Measurements from ENCODE around the gene MTCL1. TPM values are rescaled to one million over a fixed set of nuclear protein-coding genes. Genes with fewer than 3 reads are reported as not detected.

The MTCL1 gene
- total and polyA plus RNA-seq, 8 donors = 7.1 to 16.0 (median 11.9) TPM

- ATAC-seq (no peak), DNase-seq (no peak)
- Histone ChIP-seq H3K4me1 (no peaks in the 10 kb centered on the region), H3K9me3 (no peaks in the 10 kb centered on the region), H3K36me3 (no peaks in the 10 kb centered on the region), H3K27me3 (no peaks in the 10 kb centered on the region), H3K4me3 (no peak overlapping the region), H3K27ac (no peak overlapping the region)
- intact Hi-C loops (cut with DNase I) = no loop called here
- TF ChIP-seq, protein P1, sequence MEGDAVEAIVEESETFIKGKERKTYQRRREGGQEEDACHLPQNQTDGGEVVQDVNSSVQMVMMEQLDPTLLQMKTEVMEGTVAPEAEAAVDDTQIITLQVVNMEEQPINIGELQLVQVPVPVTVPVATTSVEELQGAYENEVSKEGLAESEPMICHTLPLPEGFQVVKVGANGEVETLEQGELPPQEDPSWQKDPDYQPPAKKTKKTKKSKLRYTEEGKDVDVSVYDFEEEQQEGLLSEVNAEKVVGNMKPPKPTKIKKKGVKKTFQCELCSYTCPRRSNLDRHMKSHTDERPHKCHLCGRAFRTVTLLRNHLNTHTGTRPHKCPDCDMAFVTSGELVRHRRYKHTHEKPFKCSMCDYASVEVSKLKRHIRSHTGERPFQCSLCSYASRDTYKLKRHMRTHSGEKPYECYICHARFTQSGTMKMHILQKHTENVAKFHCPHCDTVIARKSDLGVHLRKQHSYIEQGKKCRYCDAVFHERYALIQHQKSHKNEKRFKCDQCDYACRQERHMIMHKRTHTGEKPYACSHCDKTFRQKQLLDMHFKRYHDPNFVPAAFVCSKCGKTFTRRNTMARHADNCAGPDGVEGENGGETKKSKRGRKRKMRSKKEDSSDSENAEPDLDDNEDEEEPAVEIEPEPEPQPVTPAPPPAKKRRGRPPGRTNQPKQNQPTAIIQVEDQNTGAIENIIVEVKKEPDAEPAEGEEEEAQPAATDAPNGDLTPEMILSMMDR (IDR thresholded peaks at IDR 0.05) = no peak
Measured at GRCh38 chr18:8777846-8778245, 72.5 kb downstream of the MTCL1 start.

DNA sequence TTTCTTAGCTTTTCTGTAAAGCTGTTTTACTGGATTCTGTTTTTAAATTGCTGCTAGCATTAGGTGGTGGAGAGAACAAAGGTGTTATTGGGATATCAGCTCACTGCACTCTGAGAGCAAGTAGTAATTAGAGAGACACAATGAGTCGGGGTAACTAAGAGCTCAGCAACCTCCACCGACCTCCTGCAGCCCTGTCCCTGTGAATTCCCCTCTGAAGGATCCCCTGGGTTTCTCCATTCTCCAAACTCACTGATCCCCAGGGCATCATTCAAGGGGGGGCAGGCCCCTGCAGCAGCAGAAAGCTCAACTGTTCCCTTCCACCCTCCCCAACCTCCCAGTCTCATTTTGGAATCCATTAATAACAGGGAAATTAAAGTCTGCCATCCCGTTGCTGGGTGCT, 73.0 kb downstream of the MTCL1 start:
- Histone ChIP-seq H3K4me1 (no peaks in the 10 kb centered on the region), H3K27me3 (no peaks in the 10 kb centered on the region), H3K36me3 (no peaks in the 10 kb centered on the region), H3K4me3 (no peak overlapping the region), H3K9me3 (no peaks in the 10 kb centered on the region), H3K27ac (no peak overlapping the region)
- intact Hi-C loops (cut with DNase I) = no loop called here
- TF ChIP-seq, protein P1 (IDR thresholded peaks at IDR 0.05) = no peak
- no peak for DNase-seq
- no peak for ATAC-seq

GRCh38 chr18:8778824-8779223, 73.5 kb downstream of the MTCL1 start:
- H3K27me3 ChIP-seq = no peaks in the 10 kb centered on the region
- no peaks in the 10 kb centered on the region for H3K4me1 ChIP-seq
- TF ChIP-seq, protein P1 (IDR thresholded peaks at IDR 0.05) = no peak
- intact Hi-C loops (cut with DNase I) = no loop called here
- H3K4me3 ChIP-seq = no peak overlapping the region
- H3K27ac ChIP-seq = no peak overlapping the region
- H3K9me3 ChIP-seq = no peaks in the 10 kb centered on the region
- no peaks in the 10 kb centered on the region for H3K36me3 ChIP-seq
- ATAC-seq = no peak
- DNase-seq = no peak

DNA sequence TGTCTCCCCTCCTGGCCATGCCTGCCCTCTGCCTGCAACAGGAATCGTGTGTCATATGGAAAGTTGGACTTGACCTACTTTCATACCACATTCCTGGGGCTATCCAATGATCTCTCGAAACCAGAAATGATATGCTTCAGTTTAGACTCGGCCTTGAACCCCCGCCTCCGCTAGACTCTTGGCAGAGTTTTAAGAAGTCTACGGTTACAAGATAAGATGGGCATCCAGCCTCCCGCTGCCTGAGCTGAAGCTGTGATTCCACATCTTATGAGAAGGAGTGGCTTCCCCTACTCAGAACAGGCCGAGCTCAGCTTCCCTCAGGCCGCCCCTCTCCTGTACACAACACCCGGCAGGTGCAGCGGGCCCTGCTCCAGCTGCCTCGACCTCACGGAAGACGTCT, 73.9 kb downstream of the MTCL1 start:
- no peak overlapping the region for H3K4me3 ChIP-seq
- TF ChIP-seq, protein P1 (IDR thresholded peaks at IDR 0.05) = no peak
- no peaks in the 10 kb centered on the region for H3K9me3 ChIP-seq
- no peak for ATAC-seq
- intact Hi-C loops (cut with DNase I) = no loop called here
- no peaks in the 10 kb centered on the region for H3K4me1 ChIP-seq
- DNase-seq = no peak
- no peaks in the 10 kb centered on the region for H3K27me3 ChIP-seq
- H3K27ac ChIP-seq = no peak overlapping the region
- no peaks in the 10 kb centered on the region for H3K36me3 ChIP-seq

- intact Hi-C loops (cut with DNase I) = no loop called here
- Histone ChIP-seq H3K27me3 (no peaks in the 10 kb centered on the region), H3K36me3 (no peaks in the 10 kb centered on the region), H3K27ac (no peak overlapping the region), H3K4me1 (no peaks in the 10 kb centered on the region), H3K9me3 (no peaks in the 10 kb centered on the region), H3K4me3 (no peak overlapping the region)
- no peak for ATAC-seq
- TF ChIP-seq, protein P1 (IDR thresholded peaks at IDR 0.05) = no peak
- DNase-seq = no peak
Measured at GRCh38 chr18:8780227-8780626, 74.9 kb downstream of the MTCL1 start.

Data from left lung (tissue), 10 donors.